GOT3 (cell line): Measurements from ENCODE around the gene EIF4B.

Experiments
- DNase-seq: peaks from one replicate; lab custom pipeline; 2025; ENCODE audit warnings: mixed read lengths; lab: John Stamatoyannopoulos, UW

Gene EIF4B

DNA sequence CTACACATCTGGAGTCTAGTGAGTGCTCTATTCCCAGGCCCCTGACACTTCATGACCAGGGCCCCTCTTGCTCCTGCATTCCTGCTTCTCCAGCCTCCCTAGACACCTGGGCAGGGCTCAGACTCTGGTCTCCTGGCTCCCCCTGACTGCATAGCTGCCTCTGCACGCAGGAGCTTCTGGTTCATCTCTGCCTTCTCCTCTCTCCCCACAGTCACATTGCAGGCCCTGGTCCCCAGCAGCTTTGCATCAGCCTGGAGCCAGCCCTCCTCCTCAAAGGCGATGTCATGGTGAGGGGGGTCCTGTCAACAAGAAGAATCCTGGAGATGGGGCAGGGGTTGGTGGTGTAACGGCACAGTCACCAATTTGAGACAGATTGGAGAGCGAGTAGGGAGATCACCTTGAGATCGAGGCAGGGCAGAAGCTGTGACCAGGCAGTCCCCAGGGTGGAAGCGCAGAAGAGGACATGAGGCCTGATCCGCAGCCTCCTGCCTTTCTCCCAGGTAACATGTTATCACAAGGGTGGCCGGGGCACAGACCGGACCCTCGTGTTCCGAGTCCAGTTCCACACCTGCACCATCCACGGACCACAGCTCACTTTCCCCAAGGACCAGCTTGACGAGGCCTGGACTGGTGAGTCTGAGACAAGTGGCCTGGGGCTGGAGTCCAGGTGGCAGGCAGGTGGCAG lies 51.7 kb downstream of the EIF4B start:
- DNase-seq = no peak

DNA sequence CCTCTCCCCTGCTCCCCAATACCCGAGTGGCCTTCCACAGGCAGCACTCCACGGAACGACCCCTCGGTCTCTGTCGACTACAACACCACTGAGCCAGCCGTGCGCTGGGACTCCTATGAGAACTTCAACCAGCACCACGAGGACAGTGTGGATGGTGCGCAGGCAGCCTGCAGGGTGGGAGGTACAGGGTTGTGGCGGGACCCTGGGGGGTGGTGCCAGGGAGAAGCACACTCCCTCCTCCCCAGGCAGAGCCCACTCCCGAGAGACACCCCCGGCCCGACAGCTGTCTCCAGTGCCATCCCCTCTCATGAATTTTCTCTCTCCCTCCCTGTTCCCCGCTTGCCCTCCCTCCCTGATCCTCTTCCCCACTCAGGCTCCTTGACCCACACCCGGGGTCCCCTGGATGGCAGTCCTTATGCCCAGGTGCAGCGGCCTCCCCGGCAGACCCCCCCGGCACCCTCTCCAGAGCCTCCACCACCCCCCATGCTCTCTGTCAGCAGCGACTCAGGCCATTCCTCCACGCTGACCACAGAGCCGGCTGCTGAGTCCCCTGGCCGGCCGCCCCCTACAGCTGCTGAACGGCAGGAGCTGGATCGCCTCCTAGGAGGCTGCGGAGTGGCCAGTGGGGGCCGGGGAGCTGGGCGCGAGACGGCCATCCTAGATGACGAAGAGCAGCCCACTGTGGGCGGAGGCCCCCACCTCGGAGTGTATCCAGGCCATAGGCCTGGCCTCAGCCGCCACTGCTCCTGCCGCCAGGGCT lies 52.6 kb downstream of the EIF4B start:
- DNase-seq = no peak

DNA sequence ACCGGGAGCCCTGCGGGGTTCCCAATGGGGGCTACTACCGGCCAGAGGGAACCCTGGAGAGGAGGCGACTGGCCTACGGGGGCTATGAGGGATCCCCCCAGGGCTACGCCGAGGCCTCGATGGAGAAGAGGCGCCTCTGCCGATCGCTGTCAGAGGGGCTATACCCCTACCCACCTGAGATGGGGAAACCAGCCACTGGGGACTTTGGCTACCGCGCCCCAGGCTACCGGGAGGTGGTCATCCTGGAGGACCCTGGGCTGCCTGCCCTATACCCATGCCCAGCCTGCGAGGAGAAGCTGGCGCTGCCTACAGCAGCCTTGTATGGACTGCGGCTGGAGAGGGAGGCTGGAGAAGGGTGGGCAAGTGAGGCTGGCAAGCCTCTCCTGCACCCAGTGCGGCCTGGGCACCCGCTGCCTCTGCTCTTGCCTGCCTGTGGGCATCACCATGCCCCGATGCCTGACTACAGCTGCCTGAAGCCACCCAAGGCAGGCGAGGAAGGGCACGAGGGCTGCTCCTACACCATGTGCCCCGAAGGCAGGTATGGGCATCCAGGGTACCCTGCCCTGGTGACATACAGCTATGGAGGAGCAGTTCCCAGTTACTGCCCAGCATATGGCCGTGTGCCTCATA lies 53.3 kb downstream of the EIF4B start:
- no peak for DNase-seq

DNA sequence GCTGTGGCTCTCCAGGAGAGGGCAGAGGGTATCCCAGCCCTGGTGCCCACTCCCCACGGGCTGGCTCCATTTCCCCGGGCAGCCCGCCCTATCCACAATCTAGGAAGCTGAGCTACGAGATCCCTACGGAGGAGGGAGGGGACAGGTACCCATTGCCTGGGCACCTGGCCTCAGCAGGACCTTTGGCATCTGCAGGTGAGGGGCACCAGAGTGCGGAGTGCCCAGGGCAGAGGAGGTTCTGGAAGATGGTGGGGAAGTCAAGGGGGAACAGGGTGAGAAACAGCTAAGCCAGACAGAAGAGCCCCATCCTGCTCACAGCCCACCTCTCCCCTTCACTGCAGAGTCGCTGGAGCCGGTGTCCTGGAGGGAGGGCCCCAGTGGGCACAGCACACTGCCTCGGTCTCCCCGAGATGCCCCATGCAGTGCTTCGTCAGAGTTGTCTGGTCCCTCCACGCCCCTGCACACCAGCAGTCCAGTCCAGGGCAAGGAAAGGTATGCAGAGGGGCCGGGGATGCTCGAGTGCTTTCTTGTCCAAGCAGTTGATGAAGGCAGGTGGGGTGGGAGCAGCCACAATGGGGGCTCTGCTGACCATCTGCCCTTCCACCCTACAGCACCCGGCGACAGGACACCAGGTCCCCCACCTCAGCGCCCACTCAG lies 53.9 kb downstream of the EIF4B start:
- DNase-seq = no peak

DNA sequence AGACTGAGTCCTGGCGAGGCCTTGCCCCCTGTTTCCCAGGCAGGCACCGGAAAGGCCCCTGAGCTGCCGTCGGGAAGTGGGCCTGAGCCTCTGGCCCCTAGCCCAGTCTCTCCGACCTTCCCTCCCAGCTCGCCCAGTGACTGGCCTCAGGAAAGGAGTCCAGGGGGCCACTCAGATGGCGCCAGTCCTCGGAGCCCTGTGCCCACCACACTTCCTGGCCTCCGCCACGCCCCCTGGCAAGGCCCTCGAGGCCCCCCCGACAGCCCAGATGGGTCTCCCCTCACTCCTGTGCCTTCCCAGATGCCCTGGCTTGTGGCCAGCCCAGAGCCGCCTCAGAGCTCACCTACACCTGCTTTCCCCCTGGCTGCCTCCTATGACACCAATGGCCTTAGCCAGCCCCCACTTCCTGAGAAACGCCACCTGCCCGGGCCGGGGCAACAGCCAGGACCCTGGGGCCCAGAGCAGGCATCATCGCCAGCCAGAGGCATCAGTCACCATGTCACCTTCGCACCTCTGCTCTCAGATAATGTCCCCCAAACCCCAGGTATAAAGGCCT lies 54.5 kb downstream of the EIF4B start:
- no peak for DNase-seq

DNA sequence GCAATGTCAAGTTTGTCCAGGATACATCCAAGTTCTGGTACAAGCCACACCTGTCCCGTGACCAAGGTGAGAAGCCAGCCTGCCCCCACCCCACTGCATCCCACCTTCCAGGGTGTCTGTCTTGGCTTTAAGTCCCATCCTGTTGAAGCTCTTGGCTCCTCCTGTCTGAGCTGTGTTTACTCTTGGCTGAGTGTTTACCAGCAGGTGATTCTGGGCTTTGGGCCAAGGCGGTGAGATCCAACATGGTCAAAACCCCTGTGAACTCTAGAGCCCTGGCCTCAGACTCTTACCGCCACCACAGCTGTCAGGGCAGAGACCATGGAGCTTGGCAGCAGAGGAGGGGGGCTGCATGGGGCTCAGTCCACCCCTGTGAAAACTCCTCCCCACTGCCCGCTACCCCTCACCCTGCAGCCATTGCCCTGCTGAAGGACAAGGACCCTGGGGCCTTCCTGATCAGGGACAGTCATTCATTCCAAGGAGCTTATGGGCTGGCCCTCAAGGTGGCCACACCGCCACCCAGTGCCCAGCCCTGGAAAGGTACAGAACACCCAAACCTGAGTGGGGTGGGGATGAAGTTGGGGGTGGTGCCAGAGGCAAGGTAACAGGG lies 55.3 kb downstream of the EIF4B start:
- no peak for DNase-seq

DNA sequence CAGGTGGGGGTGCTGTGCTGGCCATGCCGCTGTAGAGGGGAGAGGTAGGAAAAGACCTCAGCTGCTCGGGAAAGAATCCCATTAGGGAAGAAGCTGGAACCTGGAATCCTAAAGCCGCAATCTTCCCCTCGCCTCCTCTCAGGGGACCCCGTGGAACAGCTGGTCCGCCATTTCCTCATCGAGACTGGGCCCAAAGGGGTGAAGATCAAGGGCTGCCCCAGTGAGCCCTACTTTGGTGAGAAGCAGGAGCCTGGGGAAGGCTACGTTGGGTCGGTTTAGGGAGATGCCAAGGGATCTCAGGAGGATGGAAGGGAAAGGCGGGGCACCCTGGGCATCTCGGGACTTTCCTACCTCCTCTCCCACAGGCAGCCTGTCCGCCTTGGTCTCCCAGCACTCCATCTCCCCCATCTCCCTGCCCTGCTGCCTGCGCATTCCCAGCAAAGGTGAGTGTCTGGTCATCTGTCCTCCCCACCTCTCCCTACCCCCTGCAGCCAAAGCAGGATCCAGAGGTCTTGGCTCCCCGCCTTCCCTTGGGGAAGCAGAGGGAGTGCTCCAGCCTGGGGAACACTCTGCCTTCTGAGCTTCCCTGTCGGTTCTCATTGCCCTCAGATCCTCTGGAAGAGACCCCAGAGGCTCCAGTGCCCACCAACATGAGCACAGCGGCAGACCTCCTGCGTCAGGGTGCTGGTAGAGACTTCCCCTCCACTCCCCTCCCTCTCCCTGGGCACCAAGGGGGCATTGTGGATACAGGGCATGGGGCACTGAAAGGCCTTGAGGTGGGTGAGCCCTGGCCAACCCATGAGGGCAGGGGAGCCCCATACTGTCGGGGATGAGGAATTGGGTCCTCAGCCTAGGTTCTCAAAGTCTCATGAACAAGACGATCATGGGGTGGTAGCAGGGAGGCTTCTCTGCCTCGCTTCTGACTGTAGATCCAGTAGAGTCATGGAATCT lies 56.0 kb downstream of the EIF4B start:
- DNase-seq = no peak

DNA sequence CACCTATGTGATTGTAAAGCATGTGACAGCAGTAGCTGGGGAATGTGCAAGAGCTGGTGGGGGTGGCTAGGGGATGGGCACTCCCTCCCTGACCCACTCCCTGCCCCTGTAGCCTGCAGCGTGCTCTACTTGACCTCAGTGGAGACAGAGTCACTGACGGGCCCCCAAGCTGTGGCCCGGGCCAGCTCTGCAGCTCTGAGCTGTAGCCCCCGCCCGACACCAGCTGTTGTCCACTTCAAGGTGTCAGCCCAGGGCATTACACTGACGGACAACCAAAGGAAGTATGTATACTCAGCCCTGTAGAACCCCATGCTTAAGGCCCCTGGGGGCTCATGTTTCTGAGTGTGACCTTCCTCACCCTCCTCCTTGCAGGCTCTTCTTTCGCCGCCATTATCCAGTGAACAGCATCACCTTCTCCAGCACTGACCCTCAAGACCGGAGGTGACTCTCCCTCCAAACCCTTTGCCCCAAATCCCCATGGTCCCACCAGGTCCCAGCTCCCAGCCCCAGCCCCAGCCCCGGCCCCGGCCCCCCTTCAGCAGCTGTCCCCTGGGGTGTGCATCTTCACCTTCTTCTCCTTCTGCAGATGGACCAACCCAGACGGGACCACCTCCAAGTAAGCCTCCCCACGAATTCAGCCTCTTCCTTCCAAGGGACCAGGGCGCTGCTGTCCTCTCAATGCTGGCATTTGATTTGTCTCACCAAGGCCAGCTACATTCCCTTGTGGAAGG lies 56.9 kb downstream of the EIF4B start:
- no peak for DNase-seq

DNA sequence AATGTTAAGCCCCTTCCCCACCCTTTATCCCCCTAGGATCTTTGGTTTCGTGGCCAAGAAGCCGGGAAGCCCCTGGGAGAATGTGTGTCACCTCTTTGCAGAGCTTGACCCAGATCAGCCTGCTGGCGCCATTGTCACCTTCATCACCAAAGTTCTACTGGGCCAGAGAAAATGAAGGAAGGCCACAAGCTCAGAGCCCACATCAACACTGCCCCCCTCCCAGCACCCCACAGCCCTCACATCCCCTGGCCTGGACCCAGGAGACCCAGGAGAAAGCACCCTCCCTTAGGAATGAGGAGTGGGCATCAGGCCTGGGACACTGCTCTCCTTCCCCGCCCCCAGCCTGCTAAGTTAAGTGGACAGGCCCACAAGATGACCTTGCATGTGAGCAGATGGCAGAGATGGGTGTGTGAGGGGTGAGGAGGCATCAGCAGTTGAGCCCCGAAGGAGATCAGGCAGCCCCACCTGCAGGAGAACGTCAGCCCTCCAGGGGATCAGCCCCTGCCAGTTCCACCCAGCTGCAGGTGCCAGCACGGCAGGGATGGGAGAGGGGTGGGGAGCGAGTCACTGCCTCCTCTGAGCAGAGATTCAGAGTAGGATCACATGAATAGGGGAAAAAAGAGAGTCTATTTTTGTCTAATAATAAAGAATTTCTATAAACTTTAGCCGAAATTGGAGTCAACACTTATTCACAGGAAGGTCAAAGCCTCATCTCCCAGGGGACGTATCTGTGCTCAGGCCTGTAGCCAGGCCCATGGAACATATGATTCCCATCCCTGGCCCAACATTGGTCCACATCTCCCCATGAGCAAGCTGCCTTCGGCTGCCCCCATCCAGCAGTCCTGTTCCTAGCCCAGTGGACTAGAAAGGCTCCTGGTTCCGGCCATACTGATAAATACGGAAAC lies 57.7 kb downstream of the EIF4B start:
- no peak for DNase-seq

DNA sequence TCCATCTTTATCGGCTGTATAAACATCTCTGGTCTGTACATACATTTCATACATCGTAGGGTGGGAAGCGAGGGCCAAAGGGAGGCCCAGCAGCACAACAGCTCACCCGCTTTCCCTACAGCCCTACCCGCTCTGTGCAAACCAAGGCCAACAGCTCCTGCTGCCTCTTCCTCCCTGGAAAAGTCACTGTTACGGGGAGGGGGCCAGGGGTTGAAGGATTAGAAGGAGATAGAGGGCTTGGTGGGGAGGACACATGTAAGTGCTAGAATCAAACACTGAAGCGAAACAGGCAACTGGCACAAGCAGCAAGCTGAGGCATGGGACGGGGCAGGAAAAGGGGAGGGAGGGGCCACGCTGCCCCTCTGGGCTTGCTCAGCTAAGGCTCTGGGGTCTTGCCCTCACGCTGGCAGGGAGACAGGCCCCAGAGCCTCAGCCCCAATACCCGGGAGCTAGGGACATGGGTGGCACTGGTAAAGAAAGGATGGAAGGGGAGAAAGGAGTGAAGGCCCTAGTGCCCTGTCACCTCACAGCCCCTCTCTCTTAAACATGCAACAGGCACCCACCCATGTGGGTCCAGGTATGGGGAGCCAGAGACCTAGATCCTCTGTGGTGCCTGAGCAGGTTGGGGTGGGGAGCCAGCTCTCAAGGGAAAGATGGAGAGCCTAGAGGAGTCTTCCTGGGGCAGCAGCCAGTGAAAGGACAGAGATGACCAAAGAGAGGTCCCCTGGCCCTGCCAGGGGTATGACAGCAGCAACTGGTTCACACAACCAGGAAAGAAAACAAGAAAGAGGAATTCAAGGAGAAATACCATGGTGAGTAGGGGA lies 58.6 kb downstream of the EIF4B start:
- no peak for DNase-seq

DNA sequence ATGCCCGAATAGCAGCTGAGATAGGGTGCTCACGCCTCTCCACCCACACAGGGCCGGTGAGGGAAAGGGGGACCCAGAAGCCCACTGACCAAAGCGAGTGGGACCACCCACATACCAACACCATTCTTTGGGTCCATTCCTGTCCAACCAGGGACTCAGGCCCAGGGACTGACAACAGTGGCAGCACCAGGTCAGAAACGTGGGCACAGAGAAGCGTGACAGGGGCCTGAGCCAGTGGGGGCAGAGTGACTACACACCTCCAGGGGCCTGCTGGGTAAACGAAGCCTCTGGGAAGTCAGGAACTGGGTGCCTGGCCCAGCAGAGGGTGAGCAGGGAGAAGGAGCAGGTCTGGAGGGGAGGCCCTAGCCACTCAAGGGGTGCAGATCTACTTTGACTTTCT lies 59.2 kb downstream of the EIF4B start:
- no peak for DNase-seq

- no peak for DNase-seq
These were observed 60.0 kb downstream of the EIF4B start for GRCh38 chr12:53065975-53066931.

- DNase-seq = no peak
These were observed 61.1 kb downstream of the EIF4B start for GRCh38 chr12:53067074-53067992.

DNA sequence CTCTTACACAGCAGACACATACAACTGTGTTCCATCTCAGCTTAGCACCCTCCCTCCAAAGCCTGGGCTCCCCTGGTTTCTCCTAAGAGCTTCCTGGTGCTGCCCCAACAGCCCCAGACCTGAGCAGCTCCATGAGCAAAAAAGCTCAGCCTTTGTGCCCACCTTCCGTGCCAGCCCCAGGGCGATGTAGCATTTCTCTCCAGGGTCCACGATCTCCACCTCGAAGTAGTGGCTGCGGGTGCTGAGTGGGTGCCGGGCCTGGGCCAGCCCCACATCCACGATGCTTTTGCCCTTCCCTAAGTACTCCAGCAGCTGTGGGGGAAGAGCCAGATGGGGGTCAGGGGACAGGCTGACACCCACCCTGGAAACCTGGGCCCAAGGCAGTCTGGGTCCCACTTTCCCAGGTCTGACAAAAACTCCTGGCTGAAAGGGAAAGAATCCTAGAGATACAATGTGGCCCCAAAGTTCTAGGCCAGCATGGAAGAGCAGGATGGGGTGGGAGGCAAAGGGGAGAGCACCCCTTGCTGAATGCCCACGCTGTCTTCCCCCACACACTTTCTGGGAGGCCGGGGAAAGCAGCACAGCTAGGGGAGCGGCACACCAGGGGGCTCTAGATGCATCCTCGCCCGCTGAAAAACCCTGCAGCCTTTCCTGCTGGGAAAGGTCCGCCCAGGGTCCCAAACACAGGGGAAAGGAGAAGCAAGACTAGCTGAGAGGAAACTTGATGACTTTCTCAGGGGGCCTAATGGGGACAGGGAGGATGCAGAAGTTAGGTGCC lies 61.9 kb downstream of the EIF4B start:
- DNase-seq = no peak
